ENCODE data around the gene IKZF2. TPM values are rescaled to one million over a fixed set of nuclear protein-coding genes. Genes with fewer than 3 reads are reported as not detected.
A peak's percentile ranks its signal among the peaks of the same experiment; 100 is the strongest.

IKZF2 gene
- total RNA-seq, 2 donors from 2014 or later, result 4.5 to 4.8 TPM

DNA sequence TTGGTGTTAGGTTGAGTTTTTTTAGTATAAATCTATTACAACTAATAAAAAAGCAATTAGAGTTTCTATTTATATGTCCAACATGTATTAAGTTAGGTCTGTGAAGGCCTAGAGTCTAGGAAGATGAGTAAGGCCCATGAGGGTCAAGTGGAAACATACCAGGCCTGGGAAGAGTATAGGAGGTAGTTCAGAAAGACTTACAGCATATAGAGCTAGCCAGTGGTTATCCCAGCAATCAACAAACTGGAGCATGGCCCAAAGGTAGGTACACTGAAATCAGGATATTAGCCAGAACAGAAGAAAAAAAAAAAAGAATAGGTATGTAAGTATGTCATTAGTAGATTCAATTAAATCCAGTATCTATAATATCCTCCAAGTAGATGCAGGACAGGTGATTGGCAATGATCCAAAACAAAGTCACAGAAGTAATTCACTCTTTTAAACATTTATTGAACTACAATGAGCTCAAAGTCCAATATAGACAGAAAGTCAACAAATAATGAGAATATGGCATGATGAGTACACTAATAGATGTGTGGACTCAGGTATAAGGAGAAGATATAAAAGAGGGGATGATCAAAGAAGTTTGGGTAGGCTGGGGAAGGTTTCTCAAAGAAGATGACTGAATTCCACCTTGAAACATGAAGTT lies 70.3 kb downstream of the IKZF2 start:
- TF ChIP-seq, protein P1, sequence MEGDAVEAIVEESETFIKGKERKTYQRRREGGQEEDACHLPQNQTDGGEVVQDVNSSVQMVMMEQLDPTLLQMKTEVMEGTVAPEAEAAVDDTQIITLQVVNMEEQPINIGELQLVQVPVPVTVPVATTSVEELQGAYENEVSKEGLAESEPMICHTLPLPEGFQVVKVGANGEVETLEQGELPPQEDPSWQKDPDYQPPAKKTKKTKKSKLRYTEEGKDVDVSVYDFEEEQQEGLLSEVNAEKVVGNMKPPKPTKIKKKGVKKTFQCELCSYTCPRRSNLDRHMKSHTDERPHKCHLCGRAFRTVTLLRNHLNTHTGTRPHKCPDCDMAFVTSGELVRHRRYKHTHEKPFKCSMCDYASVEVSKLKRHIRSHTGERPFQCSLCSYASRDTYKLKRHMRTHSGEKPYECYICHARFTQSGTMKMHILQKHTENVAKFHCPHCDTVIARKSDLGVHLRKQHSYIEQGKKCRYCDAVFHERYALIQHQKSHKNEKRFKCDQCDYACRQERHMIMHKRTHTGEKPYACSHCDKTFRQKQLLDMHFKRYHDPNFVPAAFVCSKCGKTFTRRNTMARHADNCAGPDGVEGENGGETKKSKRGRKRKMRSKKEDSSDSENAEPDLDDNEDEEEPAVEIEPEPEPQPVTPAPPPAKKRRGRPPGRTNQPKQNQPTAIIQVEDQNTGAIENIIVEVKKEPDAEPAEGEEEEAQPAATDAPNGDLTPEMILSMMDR (IDR thresholded peaks at IDR 0.05), result no peak
- H3K27me3 ChIP-seq, result no peaks in the 10 kb centered on the region
- H3K27ac ChIP-seq, result peak overlapping the region; percentile 40
- no peak overlapping the region for H3K4me3 ChIP-seq
- H3K4me1 ChIP-seq, result peaks cover 5% of the 10 kb centered on the region
- no peak for DNase-seq
- intact Hi-C loops (cut with DNase I), result no loop called here
- H3K36me3 ChIP-seq, result no peaks in the 10 kb centered on the region
- H3K9me3 ChIP-seq, result no peaks in the 10 kb centered on the region
- no peak overlapping the region for H3K9ac ChIP-seq (ENCODE audit: low read depth in 2 of 2, low read length in 2 of 2)

GRCh38 chr2:213079756-213080155 lies 71.7 kb downstream of the IKZF2 start:
- H3K9me3 ChIP-seq, result no peaks in the 10 kb centered on the region
- intact Hi-C loops (cut with DNase I), result no loop called here
- no peak overlapping the region for H3K9ac ChIP-seq (ENCODE audit: low read depth in 2 of 2, low read length in 2 of 2)
- no peaks in the 10 kb centered on the region for H3K36me3 ChIP-seq
- no peak for DNase-seq
- H3K27me3 ChIP-seq, result no peaks in the 10 kb centered on the region
- H3K4me1 ChIP-seq, result peaks cover 5% of the 10 kb centered on the region
- no peak overlapping the region for H3K4me3 ChIP-seq
- H3K27ac ChIP-seq, result no peak overlapping the region
- TF ChIP-seq, protein P1 (IDR thresholded peaks at IDR 0.05), result no peak

DNA sequence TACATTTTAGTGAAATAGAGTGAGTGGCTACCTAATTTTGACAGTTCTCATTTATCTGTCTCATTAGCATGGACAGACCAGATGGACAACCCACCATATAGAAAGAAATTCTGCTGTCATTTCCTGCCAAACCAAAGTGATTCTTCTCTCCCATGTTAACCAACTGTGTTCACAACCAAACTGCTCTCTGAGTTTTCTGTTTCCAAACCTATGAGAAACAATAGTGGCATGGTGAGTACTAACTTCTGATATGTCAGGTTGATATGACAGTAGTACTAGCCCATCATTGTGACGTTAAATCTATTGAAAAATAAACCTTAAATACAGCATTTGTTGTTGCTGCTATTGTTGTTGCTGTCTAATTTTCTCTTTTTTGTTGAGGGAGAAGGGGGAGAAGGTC lies 72.7 kb downstream of the IKZF2 start:
- Histone ChIP-seq H3K4me1 (peaks cover 5% of the 10 kb centered on the region), H3K27me3 (no peaks in the 10 kb centered on the region), H3K9me3 (no peaks in the 10 kb centered on the region), H3K4me3 (no peak overlapping the region), H3K36me3 (no peaks in the 10 kb centered on the region), H3K27ac (no peak overlapping the region), H3K9ac (ENCODE audit: low read depth in 2 of 2, low read length in 2 of 2) (no peak overlapping the region)
- DNase-seq, result no peak
- TF ChIP-seq, protein P1 (IDR thresholded peaks at IDR 0.05), result no peak
- intact Hi-C loops (cut with DNase I), result no loop called here

- Histone ChIP-seq H3K36me3 (no peaks in the 10 kb centered on the region), H3K4me3 (no peak overlapping the region), H3K9ac (ENCODE audit: low read depth in 2 of 2, low read length in 2 of 2) (no peak overlapping the region), H3K9me3 (no peaks in the 10 kb centered on the region), H3K27ac (no peak overlapping the region), H3K27me3 (no peaks in the 10 kb centered on the region), H3K4me1 (no peaks in the 10 kb centered on the region)
- no peak for DNase-seq
- intact Hi-C loops (cut with DNase I), result no loop called here
- TF ChIP-seq, protein P1 (IDR thresholded peaks at IDR 0.05), result no peak
These were observed 81.9 kb downstream of the IKZF2 start for GRCh38 chr2:213069531-213069930.

- no peak overlapping the region for H3K27ac ChIP-seq
- TF ChIP-seq, protein P1 (IDR thresholded peaks at IDR 0.05), result no peak
- no peak overlapping the region for H3K4me3 ChIP-seq
- H3K4me1 ChIP-seq, result no peaks in the 10 kb centered on the region
- H3K36me3 ChIP-seq, result no peaks in the 10 kb centered on the region
- no peak overlapping the region for H3K9ac ChIP-seq (ENCODE audit: low read depth in 2 of 2, low read length in 2 of 2)
- no peak for DNase-seq
- intact Hi-C loops (cut with DNase I), result no loop called here
- H3K9me3 ChIP-seq, result no peaks in the 10 kb centered on the region
- no peaks in the 10 kb centered on the region for H3K27me3 ChIP-seq
These were observed 82.6 kb downstream of the IKZF2 start for GRCh38 chr2:213068676-213069359.
